AG04449 (cell line): ENCODE measurements around the gene LRP8.

Experiments
- CTCF ChIA-PET: fragments of 350-600 bp; formaldehyde crosslinking; extraction: SDS; loops from one replicate; lab custom pipeline; 2021; ENCODE audit warnings: antibody characterized with exemption; lab: Yijun Ruan, JAX
- POLR2A ChIA-PET: fragments of 400-600, 350-600 bp; formaldehyde crosslinking; extraction: SDS; loops from one replicate; lab custom pipeline; 2020; ENCODE audit warnings: antibody characterized with exemption, inconsistent platforms; lab: Yijun Ruan, JAX
- DNase-seq: peaks from one replicate; pipeline ENCODE4 v3.0.0-alpha.2; 2010; ENCODE audit warnings: low read depth, low spot score
- H3K4me3 ChIP-seq: 2 replicates; pipeline ENCODE4 v1.5.1; 2011; ENCODE audit warnings: low read depth, mild to moderate bottlenecking, control low read depth, low read length
- CTCF ChIP-seq: IDR thresholded peaks from one replicate; pipeline ENCODE4 v1.5.1; 2011; ENCODE audit warnings: mild to moderate bottlenecking, moderate library complexity, low read length, control low read depth, inconsistent platforms; ENCODE audit not compliant: insufficient read depth; ENCODE audit errors: missing control alignments

LRP8 gene

GRCh38 chr1:53250325-53250724, 77.5 kb downstream of the LRP8 start:
- CTCF ChIA-PET: interaction anchor here (2.1 to 2.5 kb wide), 2 partner anchors 11 to 28 kb away, joined by 6 to 12 read pairs; no protein-coding TSS in a partner anchor
- no peak for DNase-seq
- TF ChIP-seq CTCF: no peak
- POLR2A ChIA-PET: no interaction called here
- no peak overlapping the region for H3K4me3 ChIP-seq

- DNase-seq: no peak
- no peak overlapping the region for H3K4me3 ChIP-seq
- TF ChIP-seq CTCF: no peak
- POLR2A ChIA-PET: no interaction called here
- CTCF ChIA-PET: no interaction called here
These were observed 78.2 kb downstream of the LRP8 start for GRCh38 chr1:53249706-53250105.

GRCh38 chr1:53246261-53247134, 81.4 kb downstream of the LRP8 start:
- CTCF ChIA-PET: interaction anchor here (1.4 kb wide), 1 partner anchor 31 kb away, joined by 4 read pairs; no protein-coding TSS in a partner anchor
- POLR2A ChIA-PET: no interaction called here
- H3K4me3 ChIP-seq: no peak overlapping the region
- TF ChIP-seq CTCF: no peak
- DNase-seq: peak; percentile 98

- CTCF ChIA-PET: no interaction called here
- DNase-seq: no peak
- TF ChIP-seq CTCF: no peak
- no peak overlapping the region for H3K4me3 ChIP-seq
- POLR2A ChIA-PET: no interaction called here
These were observed 83.7 kb downstream of the LRP8 start for GRCh38 chr1:53244141-53244540.

GRCh38 chr1:53242381-53242780, 85.5 kb downstream of the LRP8 start:
- no peak for TF ChIP-seq CTCF
- ChIA-PET POLR2A (no interaction called here), CTCF (interaction anchor here (1.3 kb wide), 2 partner anchors 9 to 151 kb away, joined by 3 to 4 read pairs; no protein-coding TSS in a partner anchor)
- DNase-seq: no peak
- no peak overlapping the region for H3K4me3 ChIP-seq

- no peak for DNase-seq
- ChIA-PET CTCF (interaction anchor here (1.3 kb wide), 2 partner anchors 9 to 151 kb away, joined by 3 to 4 read pairs; no protein-coding TSS in a partner anchor), POLR2A (no interaction called here)
- no peak overlapping the region for H3K4me3 ChIP-seq
- TF ChIP-seq CTCF: no peak
These were observed 86.0 kb downstream of the LRP8 start for GRCh38 chr1:53241828-53242227.
